ENCODE data around the gene OXCT1.
A peak's percentile ranks its signal among the peaks of the same experiment; 100 is the strongest.

OXCT1 gene

GRCh38 chr5:41793141-41793770, 77.0 kb downstream of the OXCT1 start (continued):
- TF ChIP-seq OSR2 (tag by site-specific recombination; IDR thresholded peaks at IDR 0.05) (peak; percentile 88), ZNF2 (tag by site-specific recombination; IDR thresholded peaks at IDR 0.05) (peak; percentile 75), ZNF791 (tag by site-specific recombination; IDR thresholded peaks at IDR 0.05) (no peak), ZEB2 (tag by site-specific recombination; IDR thresholded peaks at IDR 0.05) (peak; percentile 96), ZNF248 (tag by site-specific recombination; IDR thresholded peaks at IDR 0.05) (no peak), ZNF121 (tag by site-specific recombination; IDR thresholded peaks at IDR 0.05) (no peak), ZSCAN23 (tag by site-specific recombination; IDR thresholded peaks at IDR 0.05) (no peak), ZNF175 (tag by site-specific recombination; IDR thresholded peaks at IDR 0.05) (no peak), OVOL3 (tag by site-specific recombination; IDR thresholded peaks at IDR 0.05) (peak; percentile 55; the same call in 1 of the 2 replicates), ZBTB8A (tag by site-specific recombination; IDR thresholded peaks at IDR 0.05) (no peak), SP7 (tag by site-specific recombination; IDR thresholded peaks at IDR 0.05) (peak; percentile 98), CTCF (tag by site-specific recombination; IDR thresholded peaks at IDR 0.05) (no peak), AEBP2 (tag by site-specific recombination; IDR thresholded peaks at IDR 0.05; ENCODE audit: borderline replicate concordance) (no peak), ZSCAN30 (tag by site-specific recombination; IDR thresholded peaks at IDR 0.05) (peak; percentile 82), ZNF114 (tag by site-specific recombination; IDR thresholded peaks at IDR 0.05) (no peak), SCRT1 (tag by site-specific recombination; IDR thresholded peaks at IDR 0.05; ENCODE audit: borderline replicate concordance) (0 out of 2 replicates have a peak, but pooled peaks have one; percentile 32), SCRT2 (tag by site-specific recombination; IDR thresholded peaks at IDR 0.05) (peak; percentile 79), BCL6B (tag by site-specific recombination; IDR thresholded peaks at IDR 0.05) (0 out of 2 replicates have a peak, but pooled peaks have one; percentile 8), ZNF600 (tag by site-specific recombination; IDR thresholded peaks at IDR 0.05) (no peak), ZNF629 (tag by site-specific recombination; IDR thresholded peaks at IDR 0.05) (peak; percentile 90), SP2 (tag by site-specific recombination; IDR thresholded peaks at IDR 0.05) (no peak), ZNF677 (tag by site-specific recombination; IDR thresholded peaks at IDR 0.05) (no peak), PRDM4 (tag by site-specific recombination; IDR thresholded peaks at IDR 0.05) (peak; percentile 69), HOXD13 (CRISPR knock-in tag; IDR thresholded peaks at IDR 0.05; ENCODE audit: borderline replicate concordance) (0 out of 2 replicates have a peak, but pooled peaks have one; percentile 49), ZNF548 (tag by site-specific recombination; IDR thresholded peaks at IDR 0.05) (no peak)
- TF ChIP-seq, protein P1, sequence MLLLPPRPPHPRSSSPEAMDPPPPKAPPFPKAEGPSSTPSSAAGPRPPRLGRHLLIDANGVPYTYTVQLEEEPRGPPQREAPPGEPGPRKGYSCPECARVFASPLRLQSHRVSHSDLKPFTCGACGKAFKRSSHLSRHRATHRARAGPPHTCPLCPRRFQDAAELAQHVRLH (tag by site-specific recombination; IDR thresholded peaks at IDR 0.05): peak; percentile 72
- TF ChIP-seq, protein P2, sequence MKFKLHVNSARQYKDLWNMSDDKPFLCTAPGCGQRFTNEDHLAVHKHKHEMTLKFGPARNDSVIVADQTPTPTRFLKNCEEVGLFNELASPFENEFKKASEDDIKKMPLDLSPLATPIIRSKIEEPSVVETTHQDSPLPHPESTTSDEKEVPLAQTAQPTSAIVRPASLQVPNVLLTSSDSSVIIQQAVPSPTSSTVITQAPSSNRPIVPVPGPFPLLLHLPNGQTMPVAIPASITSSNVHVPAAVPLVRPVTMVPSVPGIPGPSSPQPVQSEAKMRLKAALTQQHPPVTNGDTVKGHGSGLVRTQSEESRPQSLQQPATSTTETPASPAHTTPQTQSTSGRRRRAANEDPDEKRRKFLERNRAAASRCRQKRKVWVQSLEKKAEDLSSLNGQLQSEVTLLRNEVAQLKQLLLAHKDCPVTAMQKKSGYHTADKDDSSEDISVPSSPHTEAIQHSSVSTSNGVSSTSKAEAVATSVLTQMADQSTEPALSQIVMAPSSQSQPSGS (tag by site-specific recombination; IDR thresholded peaks at IDR 0.05; ENCODE audit: low read depth): peak; percentile 61
- TF ChIP-seq, protein P3, sequence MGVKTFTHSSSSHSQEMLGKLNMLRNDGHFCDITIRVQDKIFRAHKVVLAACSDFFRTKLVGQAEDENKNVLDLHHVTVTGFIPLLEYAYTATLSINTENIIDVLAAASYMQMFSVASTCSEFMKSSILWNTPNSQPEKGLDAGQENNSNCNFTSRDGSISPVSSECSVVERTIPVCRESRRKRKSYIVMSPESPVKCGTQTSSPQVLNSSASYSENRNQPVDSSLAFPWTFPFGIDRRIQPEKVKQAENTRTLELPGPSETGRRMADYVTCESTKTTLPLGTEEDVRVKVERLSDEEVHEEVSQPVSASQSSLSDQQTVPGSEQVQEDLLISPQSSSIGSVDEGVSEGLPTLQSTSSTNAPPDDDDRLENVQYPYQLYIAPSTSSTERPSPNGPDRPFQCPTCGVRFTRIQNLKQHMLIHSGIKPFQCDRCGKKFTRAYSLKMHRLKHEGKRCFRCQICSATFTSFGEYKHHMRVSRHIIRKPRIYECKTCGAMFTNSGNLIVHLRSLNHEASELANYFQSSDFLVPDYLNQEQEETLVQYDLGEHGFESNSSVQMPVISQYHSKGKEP (tag by site-specific recombination; IDR thresholded peaks at IDR 0.05): peak; percentile 84
- TF ChIP-seq, protein P4, sequence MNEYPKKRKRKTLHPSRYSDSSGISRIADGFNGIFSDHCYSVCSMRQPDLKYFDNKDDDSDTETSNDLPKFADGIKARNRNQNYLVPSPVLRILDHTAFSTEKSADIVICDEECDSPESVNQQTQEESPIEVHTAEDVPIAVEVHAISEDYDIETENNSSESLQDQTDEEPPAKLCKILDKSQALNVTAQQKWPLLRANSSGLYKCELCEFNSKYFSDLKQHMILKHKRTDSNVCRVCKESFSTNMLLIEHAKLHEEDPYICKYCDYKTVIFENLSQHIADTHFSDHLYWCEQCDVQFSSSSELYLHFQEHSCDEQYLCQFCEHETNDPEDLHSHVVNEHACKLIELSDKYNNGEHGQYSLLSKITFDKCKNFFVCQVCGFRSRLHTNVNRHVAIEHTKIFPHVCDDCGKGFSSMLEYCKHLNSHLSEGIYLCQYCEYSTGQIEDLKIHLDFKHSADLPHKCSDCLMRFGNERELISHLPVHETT (tag by site-specific recombination; IDR thresholded peaks at IDR 0.05): peak; percentile 83; the same call in 1 of the 2 replicates

Measured in HEK293 (cell line).